ENCODE measurements around the gene LRRC28. TPM values are rescaled to one million over a fixed set of nuclear protein-coding genes. Genes with fewer than 3 reads are reported as not detected.

LRRC28 gene
- polyA plus RNA-seq, 1 donor from 2014 or later, result 20.4 TPM

DNA sequence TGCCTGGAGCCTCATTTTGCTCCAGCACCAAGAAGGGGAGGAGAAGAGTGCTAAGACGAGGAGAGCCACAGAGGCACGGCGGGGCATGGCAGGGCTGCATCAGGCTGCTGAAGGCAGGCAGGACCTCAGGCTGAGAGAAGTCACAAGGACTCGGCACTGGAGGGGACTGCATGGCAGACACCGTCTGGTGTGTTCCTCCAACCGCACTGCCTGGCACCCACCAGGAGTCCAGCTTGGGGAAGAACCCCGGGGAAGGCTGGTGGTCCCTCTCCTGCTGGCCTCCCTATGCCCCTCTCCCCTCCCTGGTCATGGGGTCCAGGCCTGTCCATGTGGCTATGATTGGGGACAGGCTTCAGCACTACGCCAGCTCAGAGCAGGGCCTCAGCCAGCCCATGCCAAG is 161.3 kb downstream of the LRRC28 start:
- H3K27ac ChIP-seq (ENCODE audit: low read length), result no peak overlapping the region
- no peak overlapping the region for H3K9ac ChIP-seq (ENCODE audit: low read length)
- H3F3A ChIP-seq (ENCODE audit: insufficient read depth, low read length, poor library complexity, severe bottlenecking), result no peaks in the 10 kb centered on the region
- H4K20me1 ChIP-seq (ENCODE audit: insufficient read depth), result no peaks in the 10 kb centered on the region
- H2AFZ ChIP-seq (ENCODE audit: low read depth, low read length), result no peak overlapping the region
- TF ChIP-seq EP300 (conservative IDR thresholded peaks at IDR 0.05; ENCODE audit: poor library complexity, severe bottlenecking), result no peak
- TF ChIP-seq, protein P1, sequence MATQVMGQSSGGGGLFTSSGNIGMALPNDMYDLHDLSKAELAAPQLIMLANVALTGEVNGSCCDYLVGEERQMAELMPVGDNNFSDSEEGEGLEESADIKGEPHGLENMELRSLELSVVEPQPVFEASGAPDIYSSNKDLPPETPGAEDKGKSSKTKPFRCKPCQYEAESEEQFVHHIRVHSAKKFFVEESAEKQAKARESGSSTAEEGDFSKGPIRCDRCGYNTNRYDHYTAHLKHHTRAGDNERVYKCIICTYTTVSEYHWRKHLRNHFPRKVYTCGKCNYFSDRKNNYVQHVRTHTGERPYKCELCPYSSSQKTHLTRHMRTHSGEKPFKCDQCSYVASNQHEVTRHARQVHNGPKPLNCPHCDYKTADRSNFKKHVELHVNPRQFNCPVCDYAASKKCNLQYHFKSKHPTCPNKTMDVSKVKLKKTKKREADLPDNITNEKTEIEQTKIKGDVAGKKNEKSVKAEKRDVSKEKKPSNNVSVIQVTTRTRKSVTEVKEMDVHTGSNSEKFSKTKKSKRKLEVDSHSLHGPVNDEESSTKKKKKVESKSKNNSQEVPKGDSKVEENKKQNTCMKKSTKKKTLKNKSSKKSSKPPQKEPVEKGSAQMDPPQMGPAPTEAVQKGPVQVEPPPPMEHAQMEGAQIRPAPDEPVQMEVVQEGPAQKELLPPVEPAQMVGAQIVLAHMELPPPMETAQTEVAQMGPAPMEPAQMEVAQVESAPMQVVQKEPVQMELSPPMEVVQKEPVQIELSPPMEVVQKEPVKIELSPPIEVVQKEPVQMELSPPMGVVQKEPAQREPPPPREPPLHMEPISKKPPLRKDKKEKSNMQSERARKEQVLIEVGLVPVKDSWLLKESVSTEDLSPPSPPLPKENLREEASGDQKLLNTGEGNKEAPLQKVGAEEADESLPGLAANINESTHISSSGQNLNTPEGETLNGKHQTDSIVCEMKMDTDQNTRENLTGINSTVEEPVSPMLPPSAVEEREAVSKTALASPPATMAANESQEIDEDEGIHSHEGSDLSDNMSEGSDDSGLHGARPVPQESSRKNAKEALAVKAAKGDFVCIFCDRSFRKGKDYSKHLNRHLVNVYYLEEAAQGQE (IDR thresholded peaks at IDR 0.05; ENCODE audit: borderline replicate concordance), result no peak
- TF ChIP-seq RAD21 (conservative IDR thresholded peaks at IDR 0.05), result no peak
- no peak for TF ChIP-seq SMC3 (conservative IDR thresholded peaks at IDR 0.05; ENCODE audit: poor library complexity)
- no peak for TF ChIP-seq POLR2AphosphoS5 (IDR thresholded peaks at IDR 0.05)
- no peak for TF ChIP-seq CTCF (IDR thresholded peaks at IDR 0.05; ENCODE audit: poor library complexity, severe bottlenecking)
- no peak for TF ChIP-seq TAF1 (IDR thresholded peaks at IDR 0.05; ENCODE audit: low read depth)
- no peak for TF ChIP-seq EZH2 (IDR thresholded peaks at IDR 0.05; ENCODE audit: borderline replicate concordance, insufficient read depth, low read length, poor library complexity, severe bottlenecking)
- no peak for TF ChIP-seq MXI1 (conservative IDR thresholded peaks at IDR 0.05; ENCODE audit: poor library complexity, severe bottlenecking)
- H3K9me2 ChIP-seq (ENCODE audit: insufficient read depth, low read length), result no peaks in the 10 kb centered on the region
- H3K79me2 ChIP-seq (replicated peaks; ENCODE audit: insufficient read depth, low read length), result no peaks in the 10 kb centered on the region
- H3K9me3 ChIP-seq (ENCODE audit: low read length), result no peaks in the 10 kb centered on the region
- H3K36me3 ChIP-seq (ENCODE audit: insufficient read depth, low read length), result no peaks in the 10 kb centered on the region
- no peak overlapping the region for H3K4me3 ChIP-seq (ENCODE audit: low read length)
- H3K27me3 ChIP-seq (ENCODE audit: insufficient read depth, low read depth, low read length), result no peaks in the 10 kb centered on the region
- no peak overlapping the region for H3K4me2 ChIP-seq (ENCODE audit: low read length)

GRCh38 chr15:99413955-99414754 is 162.9 kb downstream of the LRRC28 start:
- Histone ChIP-seq H3K4me2 (ENCODE audit: low read length) (no peak overlapping the region), H3K79me2 (replicated peaks; ENCODE audit: insufficient read depth, low read length) (no peaks in the 10 kb centered on the region), H3K36me3 (ENCODE audit: insufficient read depth, low read length) (no peaks in the 10 kb centered on the region), H4K20me1 (ENCODE audit: insufficient read depth) (no peaks in the 10 kb centered on the region), H3K9me3 (ENCODE audit: low read length) (no peaks in the 10 kb centered on the region), H3K9ac (ENCODE audit: low read length) (no peak overlapping the region), H3K27me3 (ENCODE audit: insufficient read depth, low read depth, low read length) (no peaks in the 10 kb centered on the region), H3K4me3 (ENCODE audit: low read length) (no peak overlapping the region), H3F3A (ENCODE audit: insufficient read depth, low read length, poor library complexity, severe bottlenecking) (no peaks in the 10 kb centered on the region), H3K9me2 (ENCODE audit: insufficient read depth, low read length) (no peaks in the 10 kb centered on the region), H2AFZ (ENCODE audit: low read depth, low read length) (no peak overlapping the region), H3K27ac (ENCODE audit: low read length) (no peak overlapping the region)
- TF ChIP-seq POLR2AphosphoS5 (IDR thresholded peaks at IDR 0.05), result no peak
- TF ChIP-seq, protein P1 (IDR thresholded peaks at IDR 0.05; ENCODE audit: borderline replicate concordance), result no peak
- no peak for TF ChIP-seq EZH2 (IDR thresholded peaks at IDR 0.05; ENCODE audit: borderline replicate concordance, insufficient read depth, low read length, poor library complexity, severe bottlenecking)
- no peak for TF ChIP-seq RAD21 (conservative IDR thresholded peaks at IDR 0.05)
- TF ChIP-seq TAF1 (IDR thresholded peaks at IDR 0.05; ENCODE audit: low read depth), result no peak
- no peak for TF ChIP-seq SMC3 (conservative IDR thresholded peaks at IDR 0.05; ENCODE audit: poor library complexity)
- TF ChIP-seq MXI1 (conservative IDR thresholded peaks at IDR 0.05; ENCODE audit: poor library complexity, severe bottlenecking), result no peak
- no peak for TF ChIP-seq EP300 (conservative IDR thresholded peaks at IDR 0.05; ENCODE audit: poor library complexity, severe bottlenecking)
- TF ChIP-seq CTCF (IDR thresholded peaks at IDR 0.05; ENCODE audit: poor library complexity, severe bottlenecking), result no peak

All from neural cell (in vitro differentiated cells).